GM12892 (cell line): ENCODE results near the gene LHX3.

Experiments used
- POLR2A ChIP-seq: IDR thresholded peaks from 2 replicates; pipeline ENCODE4 v1.6.1; 2011; ENCODE audit warnings: low read depth, low read length, control low read depth
- TAF1 ChIP-seq: IDR thresholded peaks from 2 replicates; pipeline ENCODE4 v1.6.1; 2011; ENCODE audit warnings: low read depth, mild to moderate bottlenecking, control low read depth, low read length, borderline replicate concordance

- TF ChIP-seq TAF1 (no peak), POLR2A (no peak)
Measured at GRCh38 chr9:136175616-136176197, 29.2 kb downstream of the LHX3 start.
